Pancreas (tissue), 10 donors: ENCODE data around the gene RASSF3. TPM values are rescaled to one million over a fixed set of nuclear protein-coding genes. Genes with fewer than 3 reads are reported as not detected.

Experiments used
- ATAC-seq, 4 donors: fragments of 200-7000 bp; cut with Tn5 transposase; one replicate each; pipeline versions ENCODE4 v1.8.0 to v1.9.1; 2020; ENCODE audit warnings: mild to moderate bottlenecking in 4 of 4, moderate library complexity in 4 of 4
- DNase-seq, 6 donors: peaks; one replicate each; pipeline ENCODE4 v3.0.0-alpha.2; 2020
- FAIRE-seq: peaks from 2 replicates; lab custom pipeline; 2012; peaks lifted over from hg19 to GRCh38; lab: Jason Lieb, UNC
- H3K27ac ChIP-seq, 4 donors: fragments of 200-600 bp; sonication (generic); 1 replicate in 3 of 4; 2 replicates in 1 of 4; pipeline versions ENCODE4 v1.5.0 to v1.8.0; 2020
- H3K27me3 ChIP-seq, 4 donors: fragments of 200-600 bp; one replicate each; pipeline ENCODE4 v1.8.0; 2021
- H3K36me3 ChIP-seq, 3 donors: fragments of 200-600 bp; sonication (generic) in 1 of 3; one replicate each; pipeline versions ENCODE4 v1.5.0 to v1.8.0; 2020 to 2021
- H3K4me1 ChIP-seq, 3 donors: fragments of 200-600 bp; one replicate each; pipeline ENCODE4 v1.8.0; 2021
- H3K4me3 ChIP-seq, 4 donors: fragments of 200-600 bp; sonication (generic) in 2 of 4; one replicate each; pipeline versions ENCODE4 v1.5.0 to v1.8.0; 2020 to 2021
- H3K9me3 ChIP-seq, 4 donors: fragments of 200-600 bp; one replicate each; pipeline ENCODE4 v1.8.0; 2021
- CTCF ChIP-seq, 4 donors: fragments of 200-600 bp; sonication (generic) in 3 of 4; IDR thresholded peaks; one replicate each; pipeline versions ENCODE4 v1.5.0 to v1.8.0; 2021; ENCODE audit warnings: antibody characterized with exemption in 4 of 4
- WGBS, 2 donors: extraction: QIAGEN DNeasy Blood & Tissue Kit; methylation state at CpG; one replicate each; pipeline ENCODE4 v1.1.7; 2013; 5-methylcytosine and 5-hydroxymethylcytosine counted together
- intact Hi-C, 3 donors: fragments of 100-400 bp; cut with DNase I; formaldehyde crosslinking; loops; one replicate each; pipeline versions ENCODE4 v1.11.1 to v1.14.2; 2022
- polyA plus RNA-seq, 2 donors: library from polyadenylated mRNA; stranded (reverse); fragments of 200-250 nt; gene quantifications; one replicate each; pipeline ENCODE4 v1.2.3, GENCODE V29; 2013
- total RNA-seq, 6 donors: library from RNA; stranded (reverse); fragmentation: NEBNext Ultra II Directional in 4 of 6; extraction: Animal tissue kit (Norgen Biotek cat#: 25700) in 4 of 6; gene quantifications; one replicate each; pipeline versions ENCODE4 v1.2.1 to v1.2.4, GENCODE V29; 2021 to 2023
- donor health status: healthy with polysubstance abuse.
- donor health status: DM: no; HTN: no; CAD: no; lungs with moderate emphysema.
- donor health status: DM: no; HTN: no; CAD: no.
- donor health status: control.
- donor health status: control.
- donor health status: Bipolar disorder and iron deficiency.
- donor health status: DM: yes; HTN: yes; CAD: no.
- donor health status: DM: no; HTN: no; CAD: no.
- donor health status: DM: no; HTN: no; CAD: no.
- donor health status: DM: yes; HTN: yes; CAD: no.

The RASSF3 gene
- total and polyA plus RNA-seq, 8 donors = 5.2 to 36.5 (median 21.5) TPM

DNA sequence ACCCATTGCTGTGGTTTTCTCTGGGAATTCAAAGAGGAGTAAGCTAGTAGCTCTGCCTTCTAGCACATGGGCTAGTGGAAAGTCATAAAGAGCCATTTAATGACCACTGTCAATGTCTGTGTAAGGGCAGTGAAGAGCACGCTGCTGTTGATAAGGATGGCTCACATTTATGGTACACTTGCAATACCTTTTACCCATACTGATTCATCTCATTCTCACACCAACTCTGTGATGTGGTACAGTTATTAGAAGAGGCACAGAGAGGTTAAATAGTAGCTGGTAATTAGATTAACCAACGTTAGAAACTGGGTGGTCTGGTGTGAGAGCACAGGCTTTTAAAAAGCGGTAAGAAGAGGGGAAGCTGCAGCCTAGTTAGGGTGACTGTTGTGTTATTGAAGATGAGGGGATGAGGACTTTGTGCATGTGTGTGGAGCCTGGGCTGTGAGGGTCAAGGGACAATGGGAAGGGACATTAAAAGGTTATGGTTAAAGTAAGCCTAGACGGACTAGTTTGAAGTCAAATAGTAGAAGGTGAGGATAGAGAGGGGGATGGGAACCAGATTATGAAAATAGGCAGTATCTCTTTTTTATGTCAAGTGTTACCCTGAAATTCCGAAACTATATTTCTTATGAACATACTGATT, 25.2 kb downstream of the RASSF3 start:
- Histone ChIP-seq H3K27ac (no peak overlapping the region), H3K36me3 (no peaks in the 10 kb centered on the region), H3K4me1 (peaks cover 17 to 30% (median 20%) of the 10 kb centered on the region in 3 donors), H3K4me3 (no peak overlapping the region), H3K27me3 (no peaks in the 10 kb centered on the region), H3K9me3 (no peaks in the 10 kb centered on the region)
- DNase-seq (no peak), ATAC-seq (no peak), FAIRE-seq (no peak)
- 70% methylated on average over 5 of the region's 5 CpGs for WGBS, 2 donors
- intact Hi-C loops = no loop called here
- TF ChIP-seq CTCF (IDR thresholded peaks at IDR 0.05) = no peak

- intact Hi-C loops = no loop called here
- ATAC-seq = no peak
- no peaks in the 10 kb centered on the region for H3K9me3 ChIP-seq
- peaks cover 17 to 30% (median 22%) of the 10 kb centered on the region in 3 donors for H3K4me1 ChIP-seq
- TF ChIP-seq CTCF (IDR thresholded peaks at IDR 0.05) = no peak
- WGBS, 2 donors = 64 to 73% methylated on average over 2 of the region's 2 CpGs
- peak overlapping the region in 1 of 4 donors; percentile 34 for H3K27ac ChIP-seq
- FAIRE-seq = no peak
- no peaks in the 10 kb centered on the region for H3K36me3 ChIP-seq
- H3K4me3 ChIP-seq = no peak overlapping the region
- DNase-seq = no peak
- no peaks in the 10 kb centered on the region for H3K27me3 ChIP-seq
Measured at GRCh38 chr12:64636856-64637255, 26.6 kb downstream of the RASSF3 start.

DNA sequence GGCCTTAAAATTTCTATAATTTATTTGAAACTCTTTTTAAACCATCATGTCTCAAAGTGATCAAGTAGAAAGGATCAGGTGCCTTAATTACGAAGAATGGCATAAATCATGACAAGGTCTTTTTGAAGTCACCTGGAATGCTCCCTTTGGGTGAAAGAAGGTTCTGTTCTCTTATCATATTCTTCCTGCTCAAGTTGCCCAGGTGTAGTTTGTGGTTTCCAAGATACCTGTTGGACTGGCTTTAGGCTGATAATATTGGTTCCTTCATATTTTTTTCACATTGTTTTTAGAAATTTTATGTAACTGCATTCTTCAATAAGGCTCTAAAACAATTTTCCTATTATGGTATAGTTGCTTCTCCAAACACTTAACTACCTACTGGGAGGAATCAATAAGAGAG, 29.2 kb downstream of the RASSF3 start:
- no peak overlapping the region for H3K4me3 ChIP-seq
- no peak for TF ChIP-seq CTCF (IDR thresholded peaks at IDR 0.05)
- no peaks in the 10 kb centered on the region for H3K36me3 ChIP-seq
- H3K9me3 ChIP-seq = no peaks in the 10 kb centered on the region
- no peak for FAIRE-seq
- H3K27me3 ChIP-seq = no peaks in the 10 kb centered on the region
- WGBS, 2 donors = 11 to 22% methylated on average over 1 of the region's 1 CpG
- peak; percentile 74 to 85 (median 82) for ATAC-seq
- intact Hi-C loops = no loop called here
- peak overlapping the region in 2 of 4 donors; percentile 39 to 40 for H3K27ac ChIP-seq
- DNase-seq = no peak
- H3K4me1 ChIP-seq = peaks cover 24 to 38% (median 30%) of the 10 kb centered on the region in 3 donors

- no peak for ATAC-seq
Measured at GRCh38 chr12:64646318-64646717, 36.0 kb downstream of the RASSF3 start.

More at GRCh38 chr12:64646318-64646717, 36.0 kb downstream of the RASSF3 start:
- Histone ChIP-seq H3K27me3 (no peaks in the 10 kb centered on the region), H3K4me3 (no peak overlapping the region), H3K4me1 (peaks cover 6 to 19% (median 11%) of the 10 kb centered on the region in 3 donors), H3K27ac (no peak overlapping the region), H3K9me3 (no peaks in the 10 kb centered on the region), H3K36me3 (no peaks in the 10 kb centered on the region)
- no peak for TF ChIP-seq CTCF (IDR thresholded peaks at IDR 0.05)
- DNase-seq (no peak), FAIRE-seq (no peak)
- intact Hi-C loops = no loop called here
